Neural cell (in vitro differentiated cells): Measurements from ENCODE around the gene F5. TPM values are rescaled to one million over a fixed set of nuclear protein-coding genes. Genes with fewer than 3 reads are reported as not detected.

Source experiments
- H2AFZ ChIP-seq: fragments of 200-600, 300-800 bp; sonication (generic), shearing (Covaris generic); 2 replicates; pipeline ENCODE4 v1.6.0; 2014; ENCODE audit warnings: low read depth, mild to moderate bottlenecking, antibody characterized with exemption, low read length, moderate library complexity
- H3F3A ChIP-seq: fragments of 200-600 bp; shearing (Covaris generic); 2 replicates; pipeline ENCODE4 v1.6.1; 2016; ENCODE audit warnings: mild to moderate bottlenecking, moderate library complexity, mixed read lengths, antibody characterized with exemption, low read length; ENCODE audit not compliant: insufficient read depth, poor library complexity, severe bottlenecking
- H3K27ac ChIP-seq: fragments of 200-600, 300-800 bp; sonication (generic), shearing (Covaris generic); 2 replicates; pipeline ENCODE4 v1.5.1; 2014; ENCODE audit warnings: mild to moderate bottlenecking, low read length, moderate library complexity
- H3K27me3 ChIP-seq: fragments of 300-800, 200-600 bp; sonication (generic), shearing (Covaris generic); 2 replicates; pipeline ENCODE4 v1.6.0; 2014; ENCODE audit warnings: mild to moderate bottlenecking, low read depth, low read length, moderate library complexity; ENCODE audit not compliant: insufficient read depth
- H3K36me3 ChIP-seq: fragments of 300-800, 200-600 bp; sonication (generic), shearing (Covaris generic); 2 replicates; pipeline ENCODE4 v1.5.1; 2014; ENCODE audit warnings: mild to moderate bottlenecking, antibody characterized with exemption, low read length, moderate library complexity; ENCODE audit not compliant: insufficient read depth
- H3K4me2 ChIP-seq: fragments of 300-800, 200-600 bp; sonication (generic), shearing (Covaris generic); 2 replicates; pipeline ENCODE4 v1.6.0; 2014; ENCODE audit warnings: mild to moderate bottlenecking, low read length
- H3K4me3 ChIP-seq: fragments of 300-800, 200-600 bp; sonication (generic), shearing (Covaris generic); 2 replicates; pipeline ENCODE4 v1.5.1; 2014; ENCODE audit warnings: mild to moderate bottlenecking, low read length, moderate library complexity
- H3K79me2 ChIP-seq: fragments of 200-600 bp; shearing (Covaris generic); replicated peaks from 2 replicates; pipeline ENCODE4 v1.6.0; 2014; ENCODE audit warnings: mild to moderate bottlenecking, low read length, moderate library complexity; ENCODE audit not compliant: insufficient read depth
- H3K9ac ChIP-seq: fragments of 300-800, 200-600 bp; sonication (generic), shearing (Covaris generic); 2 replicates; pipeline ENCODE4 v1.6.1; 2016; ENCODE audit warnings: mild to moderate bottlenecking, low read length, mixed read lengths
- H3K9me2 ChIP-seq: fragments of 200-600 bp; shearing (Covaris generic); 2 replicates; pipeline ENCODE4 v1.6.1; 2016; ENCODE audit warnings: mild to moderate bottlenecking, low read length, mixed read lengths; ENCODE audit not compliant: insufficient read depth
- H3K9me3 ChIP-seq: fragments of 200-600, 300-800 bp; sonication (generic), shearing (Covaris generic); 2 replicates; pipeline ENCODE4 v1.6.1; 2016; ENCODE audit warnings: mild to moderate bottlenecking, mixed run types, low read length, moderate library complexity, mixed read lengths
- H4K20me1 ChIP-seq: fragments of 200-600 bp; shearing (Covaris generic); 2 replicates; pipeline ENCODE4 v1.6.1; 2016; ENCODE audit warnings: mild to moderate bottlenecking, mixed run types; ENCODE audit not compliant: insufficient read depth
- CTCF ChIP-seq: fragments of 450-650 bp; IDR thresholded peaks from 2 replicates; pipeline ENCODE4 v1.5.1; 2014; ENCODE audit warnings: antibody characterized with exemption, mild to moderate bottlenecking, moderate library complexity; ENCODE audit not compliant: poor library complexity, severe bottlenecking
- EP300 ChIP-seq: fragments of 450-650 bp; conservative IDR thresholded peaks from 2 replicates; pipeline ENCODE4 v1.6.1; 2014; ENCODE audit warnings: antibody characterized with exemption, mild to moderate bottlenecking, moderate library complexity; ENCODE audit not compliant: poor library complexity, severe bottlenecking
- EZH2 ChIP-seq: fragments of 200-600, 300-800 bp; shearing (Covaris generic), sonication (generic); IDR thresholded peaks from 2 replicates; pipeline ENCODE4 v1.6.1; 2014; ENCODE audit warnings: antibody characterized with exemption, low read length, borderline replicate concordance, mild to moderate bottlenecking; ENCODE audit not compliant: insufficient read depth, poor library complexity, severe bottlenecking
- MXI1 ChIP-seq: fragments of 450-650 bp; conservative IDR thresholded peaks from 2 replicates; pipeline ENCODE4 v1.6.1; 2014; ENCODE audit warnings: antibody characterized with exemption, mild to moderate bottlenecking; ENCODE audit not compliant: poor library complexity, severe bottlenecking
- POLR2AphosphoS5 ChIP-seq: IDR thresholded peaks from 2 replicates; pipeline ENCODE4 v1.6.1; 2012
- RAD21 ChIP-seq: fragments of 450-650 bp; conservative IDR thresholded peaks from 2 replicates; pipeline ENCODE4 v1.6.1; 2014; ENCODE audit warnings: antibody characterized with exemption, mild to moderate bottlenecking, moderate library complexity
- SMC3 ChIP-seq: fragments of 450-650 bp; conservative IDR thresholded peaks from 2 replicates; pipeline ENCODE4 v1.6.1; 2014; ENCODE audit warnings: antibody characterized with exemption, mild to moderate bottlenecking, moderate library complexity; ENCODE audit not compliant: poor library complexity
- TAF1 ChIP-seq: IDR thresholded peaks from 2 replicates; pipeline ENCODE4 v1.6.1; 2012; ENCODE audit warnings: low read depth
- polyA plus RNA-seq: library from polyadenylated mRNA; depleted of rRNA; stranded (reverse); fragments of >200 nt; gene quantifications from 2 replicates; pipeline ENCODE4 v1.2.3, GENCODE V29; 2014
- TF ChIP-seq, protein P1 (sequence below): IDR thresholded peaks from 2 replicates; pipeline ENCODE4 v1.6.1; 2012; ENCODE audit warnings: borderline replicate concordance

Gene F5
- polyA plus RNA-seq, 1 donor from 2014 or later = not detected

- Histone ChIP-seq H3K9me2 (no peaks in the 10 kb centered on the region), H3F3A (peaks cover 2% of the 10 kb centered on the region), H3K27me3 (no peaks in the 10 kb centered on the region), H2AFZ (peak within 1 kb of the TSS; percentile 75), H3K27ac (peak within 1 kb of the TSS; percentile 71), H3K4me2 (peak within 1 kb of the TSS; percentile 95), H3K9me3 (no peaks in the 10 kb centered on the region), H3K4me3 (peak within 1 kb of the TSS; percentile 92), H3K36me3 (no peaks in the 10 kb centered on the region), H3K9ac (peak within 1 kb of the TSS; percentile 88), H4K20me1 (no peaks in the 10 kb centered on the region), H3K79me2 (peaks cover 23% of the 10 kb centered on the region)
- peak; percentile 70 for TF ChIP-seq CTCF
- peak; percentile 91 for TF ChIP-seq MXI1
- TF ChIP-seq EZH2 = no peak
- no peak for TF ChIP-seq EP300
- peak; percentile 89 for TF ChIP-seq POLR2AphosphoS5
- TF ChIP-seq, protein P1, sequence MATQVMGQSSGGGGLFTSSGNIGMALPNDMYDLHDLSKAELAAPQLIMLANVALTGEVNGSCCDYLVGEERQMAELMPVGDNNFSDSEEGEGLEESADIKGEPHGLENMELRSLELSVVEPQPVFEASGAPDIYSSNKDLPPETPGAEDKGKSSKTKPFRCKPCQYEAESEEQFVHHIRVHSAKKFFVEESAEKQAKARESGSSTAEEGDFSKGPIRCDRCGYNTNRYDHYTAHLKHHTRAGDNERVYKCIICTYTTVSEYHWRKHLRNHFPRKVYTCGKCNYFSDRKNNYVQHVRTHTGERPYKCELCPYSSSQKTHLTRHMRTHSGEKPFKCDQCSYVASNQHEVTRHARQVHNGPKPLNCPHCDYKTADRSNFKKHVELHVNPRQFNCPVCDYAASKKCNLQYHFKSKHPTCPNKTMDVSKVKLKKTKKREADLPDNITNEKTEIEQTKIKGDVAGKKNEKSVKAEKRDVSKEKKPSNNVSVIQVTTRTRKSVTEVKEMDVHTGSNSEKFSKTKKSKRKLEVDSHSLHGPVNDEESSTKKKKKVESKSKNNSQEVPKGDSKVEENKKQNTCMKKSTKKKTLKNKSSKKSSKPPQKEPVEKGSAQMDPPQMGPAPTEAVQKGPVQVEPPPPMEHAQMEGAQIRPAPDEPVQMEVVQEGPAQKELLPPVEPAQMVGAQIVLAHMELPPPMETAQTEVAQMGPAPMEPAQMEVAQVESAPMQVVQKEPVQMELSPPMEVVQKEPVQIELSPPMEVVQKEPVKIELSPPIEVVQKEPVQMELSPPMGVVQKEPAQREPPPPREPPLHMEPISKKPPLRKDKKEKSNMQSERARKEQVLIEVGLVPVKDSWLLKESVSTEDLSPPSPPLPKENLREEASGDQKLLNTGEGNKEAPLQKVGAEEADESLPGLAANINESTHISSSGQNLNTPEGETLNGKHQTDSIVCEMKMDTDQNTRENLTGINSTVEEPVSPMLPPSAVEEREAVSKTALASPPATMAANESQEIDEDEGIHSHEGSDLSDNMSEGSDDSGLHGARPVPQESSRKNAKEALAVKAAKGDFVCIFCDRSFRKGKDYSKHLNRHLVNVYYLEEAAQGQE = peak; percentile 78
- TF ChIP-seq TAF1 = peak; percentile 92
- TF ChIP-seq SMC3 = no peak
- TF ChIP-seq RAD21 = peak; percentile 44
These were observed 100.6 kb downstream of the F5 start, which contains the start of gene SLC19A2 for GRCh38 chr1:169485431-169486280. Gene SLC19A2, minus strand, starts transcription at chr1:169485944. Its CDS starts 178 bp downstream, at chr1:169485766.

- no peaks in the 10 kb centered on the region for H3K9me3 ChIP-seq
- H4K20me1 ChIP-seq = no peaks in the 10 kb centered on the region
- H3K9me2 ChIP-seq = no peaks in the 10 kb centered on the region
- H3K27ac ChIP-seq = peak overlapping the region; percentile 71
- H3K27me3 ChIP-seq = no peaks in the 10 kb centered on the region
- no peaks in the 10 kb centered on the region for H3K36me3 ChIP-seq
- H3K4me3 ChIP-seq = peak overlapping the region; percentile 92
- peak overlapping the region; percentile 75 for H2AFZ ChIP-seq
- peak overlapping the region; percentile 95 for H3K4me2 ChIP-seq
- peak overlapping the region; percentile 88 for H3K9ac ChIP-seq
- TF ChIP-seq SMC3 = no peak
- TF ChIP-seq POLR2AphosphoS5 = no peak
- peak; percentile 77 for TF ChIP-seq MXI1
- peaks cover 23% of the 10 kb centered on the region for H3K79me2 ChIP-seq
- H3F3A ChIP-seq = peaks cover 2% of the 10 kb centered on the region
These were observed 101.4 kb downstream of the F5 start for GRCh38 chr1:169484683-169485430.
